ENCODE measurements around the gene APCDD1L.

The APCDD1L gene

GRCh38 chr20:58436868-58437645, 78.1 kb downstream of the APCDD1L start:
- H3K4me3 ChIP-seq (ENCODE audit: low read depth, low read length), result no peak overlapping the region
- in situ Hi-C loops (cut with HindIII; ENCODE audit: low sequenced_read_pairs), result no loop called here
- TF ChIP-seq, protein P1, sequence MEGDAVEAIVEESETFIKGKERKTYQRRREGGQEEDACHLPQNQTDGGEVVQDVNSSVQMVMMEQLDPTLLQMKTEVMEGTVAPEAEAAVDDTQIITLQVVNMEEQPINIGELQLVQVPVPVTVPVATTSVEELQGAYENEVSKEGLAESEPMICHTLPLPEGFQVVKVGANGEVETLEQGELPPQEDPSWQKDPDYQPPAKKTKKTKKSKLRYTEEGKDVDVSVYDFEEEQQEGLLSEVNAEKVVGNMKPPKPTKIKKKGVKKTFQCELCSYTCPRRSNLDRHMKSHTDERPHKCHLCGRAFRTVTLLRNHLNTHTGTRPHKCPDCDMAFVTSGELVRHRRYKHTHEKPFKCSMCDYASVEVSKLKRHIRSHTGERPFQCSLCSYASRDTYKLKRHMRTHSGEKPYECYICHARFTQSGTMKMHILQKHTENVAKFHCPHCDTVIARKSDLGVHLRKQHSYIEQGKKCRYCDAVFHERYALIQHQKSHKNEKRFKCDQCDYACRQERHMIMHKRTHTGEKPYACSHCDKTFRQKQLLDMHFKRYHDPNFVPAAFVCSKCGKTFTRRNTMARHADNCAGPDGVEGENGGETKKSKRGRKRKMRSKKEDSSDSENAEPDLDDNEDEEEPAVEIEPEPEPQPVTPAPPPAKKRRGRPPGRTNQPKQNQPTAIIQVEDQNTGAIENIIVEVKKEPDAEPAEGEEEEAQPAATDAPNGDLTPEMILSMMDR (IDR thresholded peaks at IDR 0.05; ENCODE audit: low read depth, low read length, missing control alignments), result no peak
- no peak for DNase-seq (ENCODE audit: low read depth)

DNA sequence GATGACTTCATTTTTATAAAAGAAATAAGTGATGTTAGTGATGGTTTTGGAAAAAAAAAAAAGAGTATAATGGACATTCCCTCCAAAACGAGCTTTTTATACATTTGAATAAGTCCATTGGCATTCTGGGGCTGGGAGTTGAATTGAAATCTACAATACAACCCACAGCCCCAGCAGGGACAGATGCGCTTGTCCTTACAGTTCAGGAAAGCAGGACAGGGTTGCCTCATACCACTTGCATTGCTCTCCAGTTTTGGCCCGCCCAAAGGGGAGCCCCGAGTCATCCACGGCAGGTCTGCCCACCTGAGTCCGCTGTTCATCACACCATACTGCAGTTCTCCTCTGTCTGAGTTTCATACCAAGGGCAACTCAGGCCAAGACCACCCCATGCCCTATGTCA, 80.0 kb downstream of the APCDD1L start:
- in situ Hi-C loops (cut with HindIII; ENCODE audit: low sequenced_read_pairs), result no loop called here
- no peak overlapping the region for H3K4me3 ChIP-seq (ENCODE audit: low read depth, low read length)
- no peak for DNase-seq (ENCODE audit: low read depth)
- TF ChIP-seq, protein P1 (IDR thresholded peaks at IDR 0.05; ENCODE audit: low read depth, low read length, missing control alignments), result no peak

DNA sequence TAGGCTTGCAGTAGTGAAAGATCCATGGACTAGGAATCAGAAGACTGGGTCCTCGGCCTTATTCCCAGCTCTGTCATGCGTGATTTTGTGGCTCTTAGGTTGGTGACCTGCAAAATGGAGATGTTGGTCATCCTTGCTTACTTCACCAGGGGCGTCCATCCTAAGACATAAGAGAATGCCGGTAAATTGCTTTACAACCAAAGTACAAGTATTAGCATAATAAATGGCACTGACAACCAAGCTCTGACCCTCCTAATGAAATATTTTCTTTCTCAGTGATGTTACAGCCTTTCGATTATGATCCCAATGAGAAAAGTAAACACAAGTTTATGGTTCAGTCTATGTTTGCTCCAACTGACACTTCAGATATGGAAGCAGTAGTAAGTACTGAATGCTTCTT, 80.9 kb downstream of the APCDD1L start:
- no peak for DNase-seq (ENCODE audit: low read depth)
- in situ Hi-C loops (cut with HindIII; ENCODE audit: low sequenced_read_pairs), result no loop called here
- TF ChIP-seq, protein P1 (IDR thresholded peaks at IDR 0.05; ENCODE audit: low read depth, low read length, missing control alignments), result no peak
- H3K4me3 ChIP-seq (ENCODE audit: low read depth, low read length), result no peak overlapping the region

DNA sequence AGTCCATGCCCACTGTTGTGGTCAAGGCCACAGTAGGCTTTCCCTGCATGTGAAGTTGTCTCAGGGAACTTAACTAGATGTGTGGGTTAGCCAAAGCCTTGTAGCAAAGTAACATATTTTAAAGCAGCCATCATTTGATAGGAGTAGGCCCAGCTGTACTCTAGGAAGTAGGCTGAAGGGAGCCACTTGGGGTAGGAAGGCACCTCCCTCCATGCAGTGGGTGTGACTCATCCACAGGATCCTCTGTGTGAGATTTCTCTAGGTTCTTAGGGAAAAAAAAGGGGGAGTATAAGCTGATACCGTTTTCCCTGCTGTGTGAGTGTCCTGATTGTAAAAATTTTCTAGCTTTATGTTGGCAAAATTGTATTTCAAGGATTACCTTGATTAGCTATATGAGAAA, 81.4 kb downstream of the APCDD1L start:
- in situ Hi-C loops (cut with HindIII; ENCODE audit: low sequenced_read_pairs), result no loop called here
- no peak overlapping the region for H3K4me3 ChIP-seq (ENCODE audit: low read depth, low read length)
- TF ChIP-seq, protein P1 (IDR thresholded peaks at IDR 0.05; ENCODE audit: low read depth, low read length, missing control alignments), result no peak
- DNase-seq (ENCODE audit: low read depth), result peak; percentile 13

DNA sequence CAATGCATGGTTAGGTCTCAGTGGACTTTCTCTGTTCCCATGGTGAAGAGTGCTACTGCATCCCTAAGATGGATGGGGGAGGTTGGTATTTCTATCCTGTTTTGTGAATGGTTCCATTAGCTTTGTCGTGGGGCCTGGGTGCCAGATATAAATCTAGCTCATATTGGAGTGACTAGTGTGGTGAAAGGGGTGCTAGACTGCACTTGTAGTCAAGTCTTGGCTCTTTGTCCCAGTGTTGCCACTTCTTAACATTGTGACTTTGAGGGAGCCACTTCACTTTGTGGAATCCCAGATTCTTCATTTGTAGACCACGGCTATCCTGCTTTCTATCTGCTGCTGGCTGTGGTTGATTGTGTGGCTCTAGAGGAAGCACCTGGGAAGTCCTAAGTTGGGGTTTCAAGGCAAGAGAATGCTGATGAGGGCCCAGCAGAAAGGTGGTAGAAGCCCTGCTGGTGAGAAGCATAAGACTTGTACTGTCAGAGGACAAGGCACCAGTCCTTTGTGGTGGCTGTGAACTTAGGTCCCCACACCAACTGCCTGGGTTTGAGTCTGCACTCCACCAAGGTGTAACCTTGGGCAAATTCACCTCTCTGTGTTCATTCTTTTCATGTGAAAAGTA, 82.1 kb downstream of the APCDD1L start:
- no peak overlapping the region for H3K4me3 ChIP-seq (ENCODE audit: low read depth, low read length)
- no peak for DNase-seq (ENCODE audit: low read depth)
- TF ChIP-seq, protein P1 (IDR thresholded peaks at IDR 0.05; ENCODE audit: low read depth, low read length, missing control alignments), result no peak
- in situ Hi-C loops (cut with HindIII; ENCODE audit: low sequenced_read_pairs), result no loop called here

DNA sequence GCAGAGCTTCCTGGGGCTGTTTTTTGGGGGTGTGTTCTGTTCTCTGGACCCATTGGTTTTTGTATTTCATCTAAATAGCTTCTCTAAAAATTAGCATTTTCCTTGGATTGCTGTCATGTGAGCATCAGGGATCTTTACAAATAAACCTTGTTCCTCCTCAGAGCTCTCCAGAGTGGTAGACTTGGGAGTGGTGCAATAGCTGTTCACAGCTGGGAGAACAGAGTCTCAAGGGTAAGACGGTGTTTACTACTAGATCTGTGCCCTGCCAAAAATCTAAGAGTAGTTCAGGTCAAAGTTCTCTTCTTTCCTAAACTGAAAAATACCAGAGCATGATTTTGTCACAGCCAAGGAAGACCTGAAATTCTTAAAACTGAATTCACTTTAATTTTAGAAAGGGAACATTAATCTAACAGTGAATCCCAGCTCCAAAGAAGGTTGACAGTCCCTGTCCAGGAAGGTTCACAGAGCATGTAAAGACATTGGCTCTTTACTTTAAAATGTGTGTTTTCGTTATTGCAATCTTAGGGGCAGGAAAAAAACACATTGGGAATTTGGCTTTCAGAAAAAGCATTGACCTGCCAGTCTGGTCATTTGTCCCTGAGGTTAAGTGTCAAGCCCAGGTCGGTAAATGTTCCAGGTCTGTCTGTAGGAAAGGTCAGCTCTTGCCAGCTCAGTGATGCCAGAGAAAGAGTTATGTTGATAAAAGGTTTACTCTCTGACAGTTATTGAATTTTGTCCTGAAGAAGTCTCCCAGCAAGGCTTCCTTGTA, 82.8 kb downstream of the APCDD1L start:
- no peak for DNase-seq (ENCODE audit: low read depth)
- in situ Hi-C loops (cut with HindIII; ENCODE audit: low sequenced_read_pairs), result no loop called here
- TF ChIP-seq, protein P1 (IDR thresholded peaks at IDR 0.05; ENCODE audit: low read depth, low read length, missing control alignments), result no peak
- H3K4me3 ChIP-seq (ENCODE audit: low read depth, low read length), result no peak overlapping the region

All from astrocyte of the cerebellum (primary cell).